ENCODE results near the gene LIF.
A peak's percentile ranks its signal among the peaks of the same experiment; 100 is the strongest.

Gene LIF

DNA sequence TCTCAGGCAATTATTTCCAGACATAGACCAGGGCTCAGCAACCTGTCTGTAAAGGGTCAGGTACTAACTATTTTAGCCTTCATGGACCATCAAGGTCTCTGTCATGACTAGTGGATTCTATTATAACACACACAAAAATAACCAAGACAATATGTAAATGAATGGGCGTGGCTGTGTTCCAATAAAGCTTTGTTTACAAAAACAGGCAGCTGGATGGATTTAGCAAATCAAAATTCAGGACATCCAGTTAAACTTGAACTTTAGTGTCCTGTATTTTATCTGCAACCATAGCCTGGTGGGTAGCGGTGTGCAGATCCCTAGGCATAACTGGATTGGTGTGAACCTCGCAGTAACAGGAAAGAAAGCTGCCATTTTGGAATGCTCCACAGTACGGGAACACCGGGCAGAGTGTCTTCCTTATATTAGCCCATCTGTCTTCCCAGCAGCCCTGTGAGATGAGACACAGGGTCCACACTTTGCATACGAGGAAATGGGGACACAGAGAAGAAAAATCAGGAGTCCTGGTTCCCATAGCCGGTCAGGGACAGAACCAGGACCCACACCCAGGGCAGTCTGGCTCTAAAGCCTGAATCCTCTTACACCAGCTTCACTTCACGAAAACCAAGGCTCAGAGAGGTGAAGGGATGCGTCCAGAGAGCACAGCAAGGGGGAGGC lies 15.6 kb downstream of the LIF start:
- TF ChIP-seq, protein P1, sequence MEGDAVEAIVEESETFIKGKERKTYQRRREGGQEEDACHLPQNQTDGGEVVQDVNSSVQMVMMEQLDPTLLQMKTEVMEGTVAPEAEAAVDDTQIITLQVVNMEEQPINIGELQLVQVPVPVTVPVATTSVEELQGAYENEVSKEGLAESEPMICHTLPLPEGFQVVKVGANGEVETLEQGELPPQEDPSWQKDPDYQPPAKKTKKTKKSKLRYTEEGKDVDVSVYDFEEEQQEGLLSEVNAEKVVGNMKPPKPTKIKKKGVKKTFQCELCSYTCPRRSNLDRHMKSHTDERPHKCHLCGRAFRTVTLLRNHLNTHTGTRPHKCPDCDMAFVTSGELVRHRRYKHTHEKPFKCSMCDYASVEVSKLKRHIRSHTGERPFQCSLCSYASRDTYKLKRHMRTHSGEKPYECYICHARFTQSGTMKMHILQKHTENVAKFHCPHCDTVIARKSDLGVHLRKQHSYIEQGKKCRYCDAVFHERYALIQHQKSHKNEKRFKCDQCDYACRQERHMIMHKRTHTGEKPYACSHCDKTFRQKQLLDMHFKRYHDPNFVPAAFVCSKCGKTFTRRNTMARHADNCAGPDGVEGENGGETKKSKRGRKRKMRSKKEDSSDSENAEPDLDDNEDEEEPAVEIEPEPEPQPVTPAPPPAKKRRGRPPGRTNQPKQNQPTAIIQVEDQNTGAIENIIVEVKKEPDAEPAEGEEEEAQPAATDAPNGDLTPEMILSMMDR (conservative IDR thresholded peaks at IDR 0.05; ENCODE audit: low read depth) = no peak
- ChIA-PET POLR2A (ENCODE audit: low non-redundant PET) (no interaction called here), CTCF (no interaction called here)
- H3K27ac ChIP-seq = no peak overlapping the region
- no peak for DNase-seq (ENCODE audit: low spot score)

- ChIA-PET POLR2A (ENCODE audit: low non-redundant PET) (no interaction called here), CTCF (no interaction called here)
- DNase-seq (ENCODE audit: low spot score) = no peak
- H3K27ac ChIP-seq = no peak overlapping the region
- TF ChIP-seq, protein P1 (conservative IDR thresholded peaks at IDR 0.05; ENCODE audit: low read depth) = no peak
Observed at GRCh38 chr22:30230330-30230729, 16.2 kb downstream of the LIF start.

GRCh38 chr22:30228509-30229359 lies 17.8 kb downstream of the LIF start:
- peak; percentile 72 for DNase-seq (ENCODE audit: low spot score)
- CTCF ChIA-PET = interaction anchor here (0.7 kb wide), 1 partner anchor 285 kb away, joined by 6 read pairs; no protein-coding TSS in a partner anchor
- TF ChIP-seq, protein P1 (conservative IDR thresholded peaks at IDR 0.05; ENCODE audit: low read depth) = no peak
- POLR2A ChIA-PET (ENCODE audit: low non-redundant PET) = no interaction called here
- peak overlapping the region; percentile 47 for H3K27ac ChIP-seq

GRCh38 chr22:30227438-30228228 lies 18.9 kb downstream of the LIF start:
- H3K27ac ChIP-seq = peak overlapping the region; percentile 47; the same call in 1 of the 2 replicates
- no peak for DNase-seq (ENCODE audit: low spot score)
- ChIA-PET CTCF (no interaction called here), POLR2A (ENCODE audit: low non-redundant PET) (no interaction called here)
- TF ChIP-seq, protein P1 (conservative IDR thresholded peaks at IDR 0.05; ENCODE audit: low read depth) = no peak

- ChIA-PET POLR2A (ENCODE audit: low non-redundant PET) (no interaction called here), CTCF (no interaction called here)
- DNase-seq (ENCODE audit: low spot score) = peak; percentile 30
- no peak overlapping the region for H3K27ac ChIP-seq
- TF ChIP-seq, protein P1 (conservative IDR thresholded peaks at IDR 0.05; ENCODE audit: low read depth) = no peak
Observed at GRCh38 chr22:30226192-30226832, 20.2 kb downstream of the LIF start.
